Gastrocnemius medialis (tissue), 4 donors: ENCODE data around the gene NHERF1.

Source experiments
- POLR2A ChIP-seq, 2 donors: fragments of 450-650 bp; IDR thresholded peaks; one replicate each; pipeline ENCODE4 v1.6.1; 2017; ENCODE audit warnings: antibody characterized with exemption in 2 of 2, mild to moderate bottlenecking in 2 of 2, moderate library complexity in 2 of 2
- TF ChIP-seq, protein P1 (sequence below), 5 experiments: fragments of 450-650 bp in 3 of 5; fragments of 200-600 bp in 2 of 5; sonication (generic) in 2 of 5; IDR thresholded peaks in 4 of 5; conservative IDR thresholded peaks in 1 of 5; 1 replicate in 4 of 5; 2 replicates in 1 of 5; pipeline ENCODE4 v1.5.1; 2016 to 2019; ENCODE audit warnings: antibody characterized with exemption in 5 of 5, mild to moderate bottlenecking in 3 of 5, moderate library complexity in 3 of 5

DNA sequence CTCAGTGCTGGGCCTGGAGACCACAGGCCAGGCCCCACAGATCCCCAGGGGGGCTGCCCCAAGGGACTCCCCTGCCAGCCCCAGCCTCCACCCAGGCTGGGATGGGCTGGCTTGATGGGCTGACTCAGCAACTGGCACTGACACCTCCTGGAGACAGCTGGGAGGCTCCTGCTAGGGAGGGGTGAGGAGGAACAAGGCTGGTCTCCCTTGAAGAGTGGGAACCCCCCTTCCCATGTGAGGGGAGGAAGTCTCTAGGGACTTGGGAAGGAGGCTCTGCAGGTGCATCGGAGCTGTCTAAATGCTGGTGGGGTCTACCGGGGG is 10.4 kb downstream of the NHERF1 start:
- TF ChIP-seq, protein P1, sequence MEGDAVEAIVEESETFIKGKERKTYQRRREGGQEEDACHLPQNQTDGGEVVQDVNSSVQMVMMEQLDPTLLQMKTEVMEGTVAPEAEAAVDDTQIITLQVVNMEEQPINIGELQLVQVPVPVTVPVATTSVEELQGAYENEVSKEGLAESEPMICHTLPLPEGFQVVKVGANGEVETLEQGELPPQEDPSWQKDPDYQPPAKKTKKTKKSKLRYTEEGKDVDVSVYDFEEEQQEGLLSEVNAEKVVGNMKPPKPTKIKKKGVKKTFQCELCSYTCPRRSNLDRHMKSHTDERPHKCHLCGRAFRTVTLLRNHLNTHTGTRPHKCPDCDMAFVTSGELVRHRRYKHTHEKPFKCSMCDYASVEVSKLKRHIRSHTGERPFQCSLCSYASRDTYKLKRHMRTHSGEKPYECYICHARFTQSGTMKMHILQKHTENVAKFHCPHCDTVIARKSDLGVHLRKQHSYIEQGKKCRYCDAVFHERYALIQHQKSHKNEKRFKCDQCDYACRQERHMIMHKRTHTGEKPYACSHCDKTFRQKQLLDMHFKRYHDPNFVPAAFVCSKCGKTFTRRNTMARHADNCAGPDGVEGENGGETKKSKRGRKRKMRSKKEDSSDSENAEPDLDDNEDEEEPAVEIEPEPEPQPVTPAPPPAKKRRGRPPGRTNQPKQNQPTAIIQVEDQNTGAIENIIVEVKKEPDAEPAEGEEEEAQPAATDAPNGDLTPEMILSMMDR (IDR thresholded peaks at IDR 0.05 in 4 of 5, conservative IDR thresholded peaks at IDR 0.05 in 1 of 5): no peak
- no peak for TF ChIP-seq POLR2A (IDR thresholded peaks at IDR 0.05)
